Stimulated activated CD8-positive, alpha-beta memory T cell treated with anti-CD3 and anti-CD28 coated beads, Interleukin-12 subunit alpha, Interleukin-12 subunit beta, amount 100 ng/mL, for 1 hour (primary cell): Measurements from ENCODE around the gene PSME2.
A peak's percentile ranks its signal among the peaks of the same experiment; 100 is the strongest.

Experiments used
- DNase-seq: peaks from one replicate; pipeline ENCODE4 v3.0.0-alpha.2; 2020; ENCODE audit warnings: low read depth

Gene PSME2, protein sequence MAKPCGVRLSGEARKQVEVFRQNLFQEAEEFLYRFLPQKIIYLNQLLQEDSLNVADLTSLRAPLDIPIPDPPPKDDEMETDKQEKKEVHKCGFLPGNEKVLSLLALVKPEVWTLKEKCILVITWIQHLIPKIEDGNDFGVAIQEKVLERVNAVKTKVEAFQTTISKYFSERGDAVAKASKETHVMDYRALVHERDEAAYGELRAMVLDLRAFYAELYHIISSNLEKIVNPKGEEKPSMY

DNA sequence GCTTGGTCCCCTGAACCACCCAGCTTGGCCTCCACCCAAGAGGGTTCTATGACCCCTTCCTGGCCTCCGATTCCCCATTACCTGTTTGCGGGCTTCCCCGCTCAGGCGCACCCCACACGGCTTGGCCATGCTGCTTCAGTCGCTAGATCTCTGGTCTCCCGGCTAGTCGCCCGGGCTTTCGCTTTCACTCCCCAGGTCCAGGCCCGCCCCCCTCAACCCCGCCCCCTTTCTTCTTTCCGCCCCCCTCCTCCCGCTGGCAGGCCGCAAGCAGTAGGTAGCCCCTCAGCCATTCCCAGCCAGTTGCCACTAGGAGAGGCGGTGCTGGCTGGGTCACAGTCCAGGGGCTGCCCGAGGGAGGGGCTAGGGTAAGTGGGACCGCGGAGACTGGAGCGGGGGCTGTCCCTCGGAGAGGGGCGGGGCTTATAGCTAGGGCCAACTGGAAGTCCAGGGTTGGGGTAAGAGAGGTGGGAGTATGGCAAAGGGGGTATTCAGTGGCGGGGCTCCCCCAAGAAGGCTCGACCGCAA is at the start of gene PSME2:
Gene PSME2, minus strand, starts transcription at position 158 of the 525 bp plus-strand sequence. Its CDS starts 29 bp downstream, at position 129.
- DNase-seq: peak; percentile 66

DNA sequence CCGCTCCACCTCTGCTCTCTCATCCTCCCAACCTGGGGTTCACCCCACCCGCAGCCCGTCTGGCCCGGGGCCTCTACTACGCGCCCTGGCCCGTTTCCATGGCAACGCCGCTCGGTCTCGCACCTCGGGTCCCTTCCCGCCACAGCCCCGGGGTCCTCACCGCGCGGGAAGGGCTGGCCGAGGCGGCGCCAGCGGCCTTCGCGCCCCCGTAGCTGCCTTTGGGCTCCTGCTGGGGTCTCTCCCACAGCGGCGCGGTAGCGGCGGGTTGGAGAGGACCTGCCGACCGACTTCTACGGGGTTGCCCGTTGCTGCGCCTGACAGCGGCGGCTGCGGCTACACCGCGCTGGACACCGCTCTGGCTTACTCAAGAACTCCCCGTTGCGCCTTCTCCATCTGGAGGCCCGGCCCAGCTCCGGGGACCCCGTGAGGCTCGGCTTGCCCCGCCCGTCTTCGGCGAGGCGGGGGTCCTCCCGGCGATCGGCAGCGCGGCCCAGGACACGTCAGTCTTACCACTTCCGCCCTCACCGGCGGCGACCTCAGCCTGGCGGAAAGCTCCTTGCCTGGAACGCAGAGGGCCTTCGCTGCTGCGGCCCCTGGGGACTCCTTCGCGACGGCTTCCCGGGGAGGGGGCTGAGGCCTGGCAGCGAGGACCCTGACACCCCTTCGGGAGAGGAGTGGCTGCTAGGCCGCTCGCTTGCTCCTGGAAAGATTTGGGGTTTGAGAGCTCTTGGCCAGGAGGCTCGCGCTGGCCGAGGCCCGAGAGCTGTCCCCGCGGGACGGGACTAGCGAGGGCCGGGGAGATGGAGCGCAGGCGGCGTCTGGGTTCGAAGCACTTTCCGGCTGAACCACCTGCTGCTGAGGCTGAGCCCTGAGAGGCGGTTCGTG is 49.0 kb upstream of the PSME2 start, which contains the start of gene TM9SF1:
Gene TM9SF1, minus strand, starts transcription at position 256 of the 885 bp plus-strand sequence. CDS start 422 bp downstream, outside the sequence.
- peak; percentile 75 for DNase-seq

DNA sequence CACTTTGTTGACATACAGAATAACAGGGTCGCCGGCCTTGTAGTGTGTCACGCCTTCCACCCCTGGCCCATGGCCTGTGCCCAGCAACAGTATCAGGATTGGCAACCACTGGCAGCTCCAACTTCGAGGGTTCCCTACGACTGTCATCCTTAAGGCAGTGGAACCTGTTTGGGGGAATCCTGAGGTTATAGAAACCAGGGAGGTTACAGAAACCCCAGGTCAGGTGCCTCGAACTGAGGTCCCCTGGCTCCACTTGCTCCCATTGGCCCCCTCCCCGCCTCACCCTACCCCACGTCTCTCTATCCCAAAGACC is 48.4 kb upstream of the PSME2 start:
- DNase-seq: no peak

DNA sequence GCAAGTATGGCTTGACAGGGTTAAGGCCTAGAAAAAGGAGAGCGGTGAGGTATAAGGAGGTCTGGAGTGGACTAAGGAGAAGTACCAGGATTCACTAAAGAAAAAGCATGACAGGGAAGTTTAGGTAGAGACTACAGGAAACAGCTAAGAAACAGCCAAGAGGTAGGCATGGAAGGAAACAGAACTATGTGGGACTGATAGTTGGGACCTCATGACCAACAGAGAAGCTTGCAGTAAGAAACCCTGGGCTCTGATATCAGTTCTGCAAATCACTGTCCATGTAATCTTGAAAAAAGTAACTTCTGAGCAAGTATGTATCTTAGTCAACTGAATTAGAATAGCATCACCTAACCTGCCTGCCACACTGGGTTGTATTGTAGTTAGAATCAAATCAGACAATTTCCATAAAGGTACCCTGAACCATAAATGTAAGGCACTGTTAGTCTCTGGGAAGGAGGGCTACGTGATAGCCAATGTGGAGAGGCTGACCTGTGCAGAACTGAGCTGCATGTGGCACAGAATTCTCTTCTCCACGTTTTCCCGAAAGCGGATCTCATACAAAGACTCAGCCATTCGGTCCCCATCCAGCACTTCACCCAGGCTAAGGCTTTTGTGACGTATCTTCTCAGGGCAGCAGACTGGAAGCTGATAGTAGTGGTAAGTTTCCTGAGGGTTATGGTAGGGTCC is 47.9 kb upstream of the PSME2 start:
- DNase-seq: no peak

DNA sequence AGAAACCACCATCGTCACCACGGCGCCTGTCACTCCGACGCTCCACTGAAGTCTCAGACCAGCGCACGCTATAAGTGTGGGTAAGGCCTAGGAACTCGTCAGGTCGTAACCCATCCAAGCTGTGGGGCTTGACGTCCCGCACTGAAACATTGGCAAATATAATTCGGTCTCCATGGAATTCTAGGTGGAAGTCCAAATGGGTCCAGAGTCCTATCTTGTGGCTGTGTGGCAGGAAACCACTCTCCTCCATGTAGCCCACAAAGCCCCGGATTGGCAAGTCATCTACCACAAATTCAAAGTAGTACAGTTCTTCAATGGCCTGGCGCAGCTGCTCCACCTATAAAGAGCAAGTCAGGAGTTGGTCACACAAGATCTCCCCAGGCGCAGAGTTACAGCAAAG is 46.5 kb upstream of the PSME2 start:
- DNase-seq: no peak

DNA sequence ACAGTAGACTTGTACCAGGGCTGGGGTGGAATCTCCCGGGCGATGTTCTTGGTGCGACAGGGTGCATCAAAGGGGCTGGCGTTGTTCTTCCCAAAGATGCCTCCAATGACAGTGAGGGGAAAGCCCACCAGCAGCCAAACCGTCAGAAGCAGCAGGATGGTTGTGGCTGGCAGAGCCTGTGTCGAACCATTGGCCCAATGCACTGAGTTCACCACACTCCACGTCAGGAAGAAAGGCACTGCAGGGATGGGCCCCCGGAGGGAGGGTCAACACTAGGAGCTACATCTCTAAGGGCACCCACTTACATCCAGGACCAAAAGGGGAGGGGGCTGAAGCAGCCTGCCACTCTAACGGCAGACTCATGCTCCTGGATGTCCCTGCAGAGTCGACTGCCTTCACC is 44.0 kb upstream of the PSME2 start:
- no peak for DNase-seq

DNA sequence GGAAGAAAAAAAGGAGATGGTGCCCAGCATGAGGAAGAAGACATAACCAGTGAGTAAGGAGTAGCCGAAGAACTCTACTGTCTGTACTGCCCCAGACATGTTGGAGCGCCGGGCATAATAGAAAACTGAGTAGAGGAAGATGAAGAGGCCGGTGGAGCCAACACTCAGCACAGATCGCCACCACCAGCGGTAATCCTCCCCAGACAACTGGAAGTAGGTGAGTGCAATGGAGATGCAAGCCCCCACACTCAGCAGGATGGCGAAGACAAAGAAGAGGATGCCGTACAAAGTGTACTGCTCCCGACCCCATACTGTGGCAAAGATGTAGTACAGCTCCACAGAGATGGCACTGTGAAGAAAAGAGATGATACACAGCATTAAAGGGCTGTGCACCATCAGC is 43.0 kb upstream of the PSME2 start:
- no peak for DNase-seq

DNA sequence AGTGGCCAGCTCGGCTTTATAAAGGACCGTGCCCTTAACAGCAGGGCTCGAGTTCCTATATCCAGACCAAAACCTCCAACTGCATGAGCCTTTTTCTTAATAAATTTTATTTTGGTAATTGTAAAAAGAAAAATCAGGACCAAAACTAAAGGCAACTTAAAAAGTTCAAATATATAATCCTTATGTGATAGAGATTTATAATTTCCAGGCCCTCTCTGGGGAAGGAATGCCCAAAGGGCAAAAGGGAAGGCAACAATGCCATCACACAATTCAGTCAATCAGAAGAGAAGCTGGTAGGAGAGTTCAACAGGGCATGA is 42.6 kb upstream of the PSME2 start:
- no peak for DNase-seq

DNA sequence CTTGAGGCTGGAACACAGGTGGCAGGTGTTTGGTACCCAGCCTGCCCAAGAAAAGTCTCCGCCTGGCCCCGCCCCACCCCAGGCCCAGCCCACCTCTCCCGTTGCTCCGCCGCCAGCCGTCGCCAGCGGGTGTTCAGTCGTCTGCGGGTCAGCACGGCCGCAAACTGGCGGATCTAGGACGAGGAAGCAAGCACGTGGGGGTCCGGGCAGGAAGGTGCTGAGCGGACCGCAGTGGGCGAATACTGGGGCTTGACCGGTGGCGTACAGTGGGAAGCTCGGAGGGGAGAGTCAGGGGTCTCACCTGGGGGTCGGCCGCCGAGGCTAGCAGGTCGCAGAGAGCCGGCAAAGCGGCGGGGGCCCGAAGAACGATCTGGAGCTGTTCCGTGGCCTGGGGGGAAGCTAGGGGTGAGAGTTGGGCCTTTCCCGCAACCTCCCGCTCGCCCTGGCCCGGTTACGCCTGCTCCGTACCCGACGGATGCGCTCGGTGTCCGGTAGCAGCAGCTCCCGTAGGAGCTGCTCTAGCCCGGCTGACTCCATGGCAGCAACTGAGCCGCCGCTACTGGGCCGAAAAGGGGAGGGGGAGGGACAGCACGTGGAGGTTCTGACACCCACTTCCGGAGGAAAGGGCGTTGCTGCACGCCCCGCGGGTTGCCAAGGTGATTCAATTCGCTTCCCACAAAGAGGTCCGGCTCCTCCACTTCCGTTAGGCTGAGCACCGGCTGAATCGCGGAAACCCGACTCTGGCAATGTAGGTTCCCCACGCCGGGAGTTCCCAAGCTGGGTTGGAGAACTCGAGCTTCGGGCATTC is 42.0 kb upstream of the PSME2 start, which contains the start of gene IPO4:
Gene IPO4, minus strand, starts transcription at position 566 of the 808 bp plus-strand sequence. Its CDS starts 29 bp downstream, at position 537.
- DNase-seq: peak; percentile 92

DNA sequence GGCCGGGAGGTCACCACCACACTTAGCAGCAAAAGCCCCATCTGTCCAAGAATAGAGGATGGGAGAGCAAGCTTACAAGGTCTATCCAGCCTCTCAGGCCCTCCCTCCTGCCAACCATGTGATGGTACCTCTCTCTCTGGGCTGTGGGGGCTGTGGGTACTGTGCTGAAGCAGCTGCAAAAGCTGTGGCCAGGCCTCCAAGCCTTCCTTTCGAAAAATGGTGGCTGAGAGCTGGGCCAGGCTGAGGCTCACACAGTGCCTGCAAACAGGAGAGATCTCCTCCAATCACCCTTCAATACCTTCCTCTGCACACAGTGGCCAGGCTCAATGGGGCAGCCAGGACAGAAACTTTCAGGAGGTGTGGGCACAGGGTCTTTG is 41.1 kb upstream of the PSME2 start:
- DNase-seq: no peak

DNA sequence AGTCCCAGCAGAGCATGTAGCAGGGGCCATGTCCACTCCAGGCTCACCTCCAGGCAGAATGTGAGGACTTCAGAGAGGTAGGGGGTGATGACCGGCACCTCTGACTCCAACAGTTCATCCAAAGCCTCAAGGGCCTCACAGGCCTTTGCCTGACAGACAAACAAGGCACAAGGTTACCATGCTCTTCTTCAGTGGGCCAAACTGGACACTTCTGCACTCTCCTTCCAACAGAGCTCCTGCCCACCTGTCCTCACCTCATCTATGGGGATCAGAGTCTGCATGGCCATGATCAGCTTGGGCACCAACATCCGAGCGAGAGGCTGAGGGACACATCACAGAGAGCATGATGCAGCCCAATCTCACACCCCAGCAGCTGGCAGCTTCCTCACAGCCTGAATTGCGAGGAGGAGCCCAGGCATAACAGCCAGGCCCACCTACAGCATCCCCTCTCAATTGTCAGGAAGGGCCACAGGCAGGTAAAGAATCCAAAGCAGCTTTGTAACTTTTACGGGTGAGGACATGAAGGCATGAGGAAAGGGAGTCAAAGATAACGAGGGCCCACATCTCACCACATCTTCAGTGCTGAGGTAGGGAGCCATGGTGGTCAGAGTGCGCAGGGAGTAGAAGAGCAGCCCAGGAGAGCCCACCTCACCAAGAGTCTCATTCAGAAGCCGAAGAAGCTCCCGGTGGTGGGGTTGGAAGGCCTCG is 40.6 kb upstream of the PSME2 start:
- DNase-seq: no peak

DNA sequence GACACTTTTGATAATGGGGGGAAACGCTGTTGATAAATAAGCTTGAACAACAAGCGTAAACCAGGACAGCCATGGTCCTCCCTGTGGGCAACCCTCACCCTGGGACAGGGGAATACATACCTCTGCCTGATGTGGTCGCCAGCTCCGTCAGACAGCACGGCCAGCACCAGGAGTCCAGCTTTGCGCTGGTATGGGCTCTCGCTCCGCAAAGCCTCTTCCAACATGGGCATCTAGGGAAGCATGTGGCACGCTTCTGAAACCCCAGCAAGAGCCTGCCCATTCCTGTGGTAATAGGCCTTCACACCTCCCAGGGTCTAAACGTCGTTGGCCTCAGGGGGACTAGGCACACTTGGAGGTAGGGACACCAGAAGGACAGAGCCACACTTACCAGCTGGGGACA is 39.3 kb upstream of the PSME2 start:
- DNase-seq: no peak

DNA sequence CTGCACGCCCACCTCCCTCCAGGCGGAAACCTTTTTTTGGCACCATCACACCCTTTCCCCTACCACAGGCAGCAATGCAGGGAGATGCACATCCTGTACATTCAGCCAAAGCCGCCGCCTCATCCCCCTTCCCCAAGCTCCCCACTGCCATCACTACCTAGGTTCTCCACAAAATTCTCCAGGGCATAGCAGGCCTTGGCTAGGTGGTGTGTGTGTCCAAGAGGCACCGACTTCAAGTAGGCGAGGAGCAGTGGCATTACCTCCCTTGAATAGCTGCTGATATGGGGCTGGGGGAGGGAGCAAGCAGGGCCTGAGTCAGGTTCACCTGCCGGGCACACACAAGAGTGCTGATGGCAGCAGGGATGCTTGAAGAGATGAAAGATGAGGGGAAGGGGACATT is 38.6 kb upstream of the PSME2 start:
- no peak for DNase-seq

DNA sequence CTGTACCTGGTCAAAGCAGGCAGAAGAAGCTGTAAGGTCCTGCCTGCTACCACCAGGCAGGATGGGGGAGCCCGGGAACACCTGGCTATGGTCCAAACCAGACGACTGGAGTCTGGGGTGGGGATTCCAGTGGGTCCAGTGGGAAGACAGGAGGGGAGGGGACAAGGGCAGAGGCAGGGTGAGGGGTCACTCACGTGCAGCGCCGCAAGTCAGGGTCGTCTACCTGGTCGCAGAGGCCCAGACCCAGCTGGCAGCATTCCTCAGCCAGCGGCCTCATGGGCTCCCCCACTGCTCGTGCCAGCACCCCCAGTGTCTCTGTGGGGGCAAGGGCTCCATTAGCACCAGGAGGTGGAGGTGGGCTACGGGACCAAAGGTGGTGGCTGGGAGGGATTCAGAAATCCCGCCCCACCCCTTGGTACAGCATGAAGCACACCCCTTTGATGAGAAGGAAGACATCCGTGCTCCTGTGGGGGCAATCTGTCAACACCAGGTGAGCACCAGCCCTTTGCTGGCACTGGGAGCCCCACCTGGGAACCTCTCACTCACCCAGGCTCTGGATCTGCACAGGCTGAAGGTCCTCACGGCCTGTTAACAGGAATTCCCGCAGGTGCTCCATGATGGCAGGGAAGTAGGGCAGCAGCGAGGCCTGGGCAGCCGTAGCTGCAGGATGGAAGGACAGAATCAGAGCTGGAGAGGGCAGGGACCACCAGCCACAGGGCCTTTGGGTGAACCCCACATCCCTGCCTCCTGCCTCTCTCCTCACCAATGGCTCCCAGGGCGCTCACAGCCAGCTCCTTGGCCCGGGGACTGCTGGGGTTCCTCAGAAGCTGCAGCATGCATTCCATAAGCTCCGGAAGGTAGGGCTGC is 37.9 kb upstream of the PSME2 start:
- DNase-seq: no peak

DNA sequence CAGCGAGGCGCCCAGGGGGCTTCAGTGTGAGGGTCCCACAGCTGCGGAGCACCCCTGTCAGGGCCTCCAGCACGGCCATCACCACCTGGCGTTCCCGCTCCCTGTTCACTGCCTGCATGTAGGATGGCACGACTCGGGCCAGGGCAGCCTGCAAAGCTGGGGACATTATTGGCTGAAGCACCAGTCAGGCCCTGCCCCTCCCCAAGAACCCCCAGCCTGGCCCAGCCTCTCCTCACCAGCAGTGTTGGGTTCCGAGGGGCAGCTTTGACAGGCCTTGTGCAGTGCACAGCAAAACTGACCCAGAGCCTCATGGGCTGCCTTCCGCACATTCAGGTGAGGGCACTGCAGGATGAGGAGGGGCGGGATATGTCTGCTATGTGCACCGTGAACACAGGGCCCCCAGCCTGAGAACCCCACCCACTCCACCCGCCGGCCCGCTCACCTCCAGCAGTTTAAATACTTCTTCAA is 36.6 kb upstream of the PSME2 start:
- no peak for DNase-seq

DNA sequence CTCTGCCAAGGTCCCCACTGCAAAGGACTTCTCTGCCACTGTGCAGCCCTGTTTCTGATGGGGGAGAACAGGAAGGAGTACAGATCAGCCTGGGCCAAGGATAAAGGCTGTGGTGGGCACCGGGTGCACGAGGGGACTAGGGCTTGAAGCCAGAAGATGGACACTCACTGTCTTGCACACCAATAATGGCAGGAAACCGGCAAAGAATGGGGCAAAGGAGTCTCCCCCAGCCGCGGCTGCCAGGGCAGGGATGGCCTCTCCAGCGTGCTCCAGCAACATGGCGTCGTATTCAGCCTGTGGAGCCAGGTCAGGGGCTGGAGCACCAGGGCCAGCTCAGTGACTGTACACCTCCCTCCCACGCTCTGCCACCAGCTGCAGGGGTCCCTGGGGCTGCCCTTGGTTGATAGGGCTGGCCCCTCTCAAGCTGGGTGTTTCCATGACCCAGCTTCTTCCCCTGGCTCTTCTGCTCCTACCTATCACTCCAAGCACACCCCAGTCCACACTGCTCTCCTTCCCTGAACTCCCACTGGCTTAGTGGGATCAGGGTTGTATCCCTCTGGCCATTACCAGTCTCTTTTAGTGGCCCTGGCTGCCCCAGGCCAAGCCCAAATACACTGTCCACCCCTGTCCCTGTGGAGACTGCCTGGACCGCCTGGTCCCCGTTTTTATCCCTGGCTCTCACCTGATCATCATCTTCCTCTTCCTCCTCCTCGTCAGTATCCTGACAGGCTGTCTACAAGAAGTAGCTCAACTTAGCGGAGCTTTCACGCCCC is 35.9 kb upstream of the PSME2 start:
- no peak for DNase-seq

DNA sequence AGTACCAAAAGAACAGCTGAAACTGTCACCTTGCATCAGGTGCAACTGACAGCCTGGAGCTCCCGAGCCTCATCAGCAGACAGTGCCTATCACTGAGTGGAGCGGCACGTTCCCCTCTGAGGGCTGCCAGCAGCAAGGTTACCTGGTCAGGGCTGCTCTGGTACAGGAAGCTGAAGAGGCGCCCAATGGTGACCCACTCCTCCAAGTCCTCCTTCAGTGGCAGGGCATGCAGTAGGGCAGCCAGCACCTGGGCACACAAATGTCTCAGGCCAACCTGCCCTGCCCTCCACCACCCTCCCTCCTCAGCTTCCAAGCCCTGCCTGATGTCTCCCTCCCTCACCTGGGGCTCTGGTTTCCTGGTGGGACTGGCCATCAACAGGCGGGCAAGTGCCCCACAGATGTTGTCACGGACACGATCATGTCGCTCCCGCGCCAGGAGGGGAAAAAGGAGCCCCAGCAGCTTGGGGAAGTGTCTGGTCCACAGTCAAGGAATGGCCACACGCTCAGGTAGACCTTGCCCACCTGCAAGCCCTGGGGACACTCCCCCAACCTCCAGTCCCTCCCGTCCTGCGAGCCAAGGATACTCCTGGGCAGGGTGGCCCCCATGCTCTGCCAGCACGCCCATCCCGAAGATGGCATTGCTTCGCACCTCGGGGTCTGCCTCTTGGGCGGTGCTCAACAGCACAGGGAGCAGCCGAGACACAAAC is 35.1 kb upstream of the PSME2 start:
- DNase-seq: no peak

DNA sequence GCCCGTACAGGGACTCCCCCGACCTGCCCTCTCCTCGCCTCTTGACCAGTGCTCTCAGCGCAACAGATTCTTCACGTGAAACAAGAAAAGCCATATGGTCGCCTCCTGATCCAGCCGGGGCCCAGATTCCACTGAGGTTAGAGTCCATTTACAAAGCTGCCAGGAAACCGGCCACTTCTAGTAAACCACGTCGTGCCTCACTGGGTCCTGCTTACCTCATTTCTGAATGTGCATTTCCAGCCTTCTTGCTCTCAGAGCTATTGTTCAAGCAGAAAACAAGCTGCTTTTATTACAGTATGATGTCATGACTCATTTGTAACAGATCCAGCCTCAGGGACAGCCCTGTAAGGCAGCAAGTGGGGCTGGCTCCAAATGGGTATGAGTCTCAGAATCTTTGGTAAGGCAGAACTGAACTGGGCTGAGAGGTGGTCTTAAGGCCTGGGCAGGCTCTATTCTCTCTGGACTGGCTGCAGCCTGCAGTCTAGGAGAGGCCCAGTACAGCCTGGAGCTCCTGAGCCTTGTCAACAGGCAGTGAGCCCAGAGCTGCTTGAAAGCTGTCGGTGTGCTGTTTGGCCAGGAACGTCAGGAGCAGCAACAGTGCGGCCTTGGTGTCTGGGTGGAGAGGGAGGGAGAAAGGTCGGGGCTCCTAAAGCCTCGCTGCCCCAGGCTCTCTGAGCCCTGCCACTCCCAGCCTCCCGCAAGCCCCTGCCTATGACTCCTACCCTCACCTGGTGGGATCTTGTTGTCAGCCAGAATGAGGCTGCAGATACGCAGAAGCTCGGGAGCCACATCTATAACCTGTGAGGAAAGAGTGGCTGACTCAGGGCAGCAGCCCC is 33.8 kb upstream of the PSME2 start:
- DNase-seq: no peak
